ENCODE data around the gene HNRNPAB.

Gene HNRNPAB

GRCh38 chr5:178215280-178216002 is 11.1 kb downstream of the HNRNPAB start:
- TF ChIP-seq, protein P1, sequence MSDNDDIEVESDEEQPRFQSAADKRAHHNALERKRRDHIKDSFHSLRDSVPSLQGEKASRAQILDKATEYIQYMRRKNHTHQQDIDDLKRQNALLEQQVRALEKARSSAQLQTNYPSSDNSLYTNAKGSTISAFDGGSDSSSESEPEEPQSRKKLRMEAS (IDR thresholded peaks at IDR 0.05): no peak
- TF ChIP-seq TEAD4 (IDR thresholded peaks at IDR 0.05): no peak
- TF ChIP-seq CEBPB (IDR thresholded peaks at IDR 0.05): no peak
- no peak for TF ChIP-seq NFIC (IDR thresholded peaks at IDR 0.05)
- no peak for TF ChIP-seq EGR1 (IDR thresholded peaks at IDR 0.05)
- TF ChIP-seq ZBTB7A (IDR thresholded peaks at IDR 0.05; ENCODE audit: low read depth): no peak
- TF ChIP-seq RAD21 (IDR thresholded peaks at IDR 0.05; ENCODE audit: low read depth): no peak
- TF ChIP-seq TAF1 (IDR thresholded peaks at IDR 0.05; ENCODE audit: low read depth): no peak
- TF ChIP-seq, protein P2, sequence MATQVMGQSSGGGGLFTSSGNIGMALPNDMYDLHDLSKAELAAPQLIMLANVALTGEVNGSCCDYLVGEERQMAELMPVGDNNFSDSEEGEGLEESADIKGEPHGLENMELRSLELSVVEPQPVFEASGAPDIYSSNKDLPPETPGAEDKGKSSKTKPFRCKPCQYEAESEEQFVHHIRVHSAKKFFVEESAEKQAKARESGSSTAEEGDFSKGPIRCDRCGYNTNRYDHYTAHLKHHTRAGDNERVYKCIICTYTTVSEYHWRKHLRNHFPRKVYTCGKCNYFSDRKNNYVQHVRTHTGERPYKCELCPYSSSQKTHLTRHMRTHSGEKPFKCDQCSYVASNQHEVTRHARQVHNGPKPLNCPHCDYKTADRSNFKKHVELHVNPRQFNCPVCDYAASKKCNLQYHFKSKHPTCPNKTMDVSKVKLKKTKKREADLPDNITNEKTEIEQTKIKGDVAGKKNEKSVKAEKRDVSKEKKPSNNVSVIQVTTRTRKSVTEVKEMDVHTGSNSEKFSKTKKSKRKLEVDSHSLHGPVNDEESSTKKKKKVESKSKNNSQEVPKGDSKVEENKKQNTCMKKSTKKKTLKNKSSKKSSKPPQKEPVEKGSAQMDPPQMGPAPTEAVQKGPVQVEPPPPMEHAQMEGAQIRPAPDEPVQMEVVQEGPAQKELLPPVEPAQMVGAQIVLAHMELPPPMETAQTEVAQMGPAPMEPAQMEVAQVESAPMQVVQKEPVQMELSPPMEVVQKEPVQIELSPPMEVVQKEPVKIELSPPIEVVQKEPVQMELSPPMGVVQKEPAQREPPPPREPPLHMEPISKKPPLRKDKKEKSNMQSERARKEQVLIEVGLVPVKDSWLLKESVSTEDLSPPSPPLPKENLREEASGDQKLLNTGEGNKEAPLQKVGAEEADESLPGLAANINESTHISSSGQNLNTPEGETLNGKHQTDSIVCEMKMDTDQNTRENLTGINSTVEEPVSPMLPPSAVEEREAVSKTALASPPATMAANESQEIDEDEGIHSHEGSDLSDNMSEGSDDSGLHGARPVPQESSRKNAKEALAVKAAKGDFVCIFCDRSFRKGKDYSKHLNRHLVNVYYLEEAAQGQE (IDR thresholded peaks at IDR 0.05; ENCODE audit: low read depth): no peak
- TF ChIP-seq TCF12 (IDR thresholded peaks at IDR 0.05; ENCODE audit: low read depth): no peak
- TF ChIP-seq FOXM1 (IDR thresholded peaks at IDR 0.05; ENCODE audit: borderline replicate concordance, low read depth): no peak
- TF ChIP-seq, protein P3, sequence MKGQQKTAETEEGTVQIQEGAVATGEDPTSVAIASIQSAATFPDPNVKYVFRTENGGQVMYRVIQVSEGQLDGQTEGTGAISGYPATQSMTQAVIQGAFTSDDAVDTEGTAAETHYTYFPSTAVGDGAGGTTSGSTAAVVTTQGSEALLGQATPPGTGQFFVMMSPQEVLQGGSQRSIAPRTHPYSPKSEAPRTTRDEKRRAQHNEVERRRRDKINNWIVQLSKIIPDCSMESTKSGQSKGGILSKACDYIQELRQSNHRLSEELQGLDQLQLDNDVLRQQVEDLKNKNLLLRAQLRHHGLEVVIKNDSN (IDR thresholded peaks at IDR 0.05): no peak
- TF ChIP-seq CREB1 (IDR thresholded peaks at IDR 0.05; ENCODE audit: low read depth): no peak
- TF ChIP-seq YY1 (IDR thresholded peaks at IDR 0.05; ENCODE audit: low read depth): no peak
- no peak for TF ChIP-seq EP300 (IDR thresholded peaks at IDR 0.05; ENCODE audit: borderline replicate concordance)

GRCh38 chr5:178216088-178216534 is 11.8 kb downstream of the HNRNPAB start:
- TF ChIP-seq, protein P3 (IDR thresholded peaks at IDR 0.05): no peak
- TF ChIP-seq EP300 (IDR thresholded peaks at IDR 0.05; ENCODE audit: borderline replicate concordance): no peak

- TF ChIP-seq CEBPB (IDR thresholded peaks at IDR 0.05): no peak
These were observed 12.4 kb downstream of the HNRNPAB start for GRCh38 chr5:178216779-178217178.

- TF ChIP-seq TAF1 (IDR thresholded peaks at IDR 0.05; ENCODE audit: low read depth): no peak
- TF ChIP-seq YY1 (IDR thresholded peaks at IDR 0.05; ENCODE audit: low read depth): no peak
- TF ChIP-seq, protein P3 (IDR thresholded peaks at IDR 0.05): no peak
- TF ChIP-seq, protein P2 (IDR thresholded peaks at IDR 0.05; ENCODE audit: low read depth): no peak
- no peak for TF ChIP-seq NFIC (IDR thresholded peaks at IDR 0.05)
- TF ChIP-seq ZBTB7A (IDR thresholded peaks at IDR 0.05; ENCODE audit: low read depth): no peak
- TF ChIP-seq EP300 (IDR thresholded peaks at IDR 0.05; ENCODE audit: borderline replicate concordance): no peak
These were observed 14.0 kb downstream of the HNRNPAB start for GRCh38 chr5:178218237-178218776.

GRCh38 chr5:178218827-178219226 is 14.5 kb downstream of the HNRNPAB start:
- TF ChIP-seq ZBTB7A (IDR thresholded peaks at IDR 0.05; ENCODE audit: low read depth) (no peak), FOXM1 (IDR thresholded peaks at IDR 0.05; ENCODE audit: borderline replicate concordance, low read depth) (no peak), CREB1 (IDR thresholded peaks at IDR 0.05; ENCODE audit: low read depth) (no peak), TAF1 (IDR thresholded peaks at IDR 0.05; ENCODE audit: low read depth) (no peak), TEAD4 (IDR thresholded peaks at IDR 0.05) (no peak), TCF12 (IDR thresholded peaks at IDR 0.05; ENCODE audit: low read depth) (no peak), RAD21 (IDR thresholded peaks at IDR 0.05; ENCODE audit: low read depth) (no peak), YY1 (IDR thresholded peaks at IDR 0.05; ENCODE audit: low read depth) (no peak), CEBPB (IDR thresholded peaks at IDR 0.05) (no peak), NFIC (IDR thresholded peaks at IDR 0.05) (no peak), EGR1 (IDR thresholded peaks at IDR 0.05) (no peak)
- TF ChIP-seq, protein P2 (IDR thresholded peaks at IDR 0.05; ENCODE audit: low read depth): no peak
- TF ChIP-seq, protein P1 (IDR thresholded peaks at IDR 0.05): no peak
- TF ChIP-seq, protein P3 (IDR thresholded peaks at IDR 0.05): no peak

Measured in Ishikawa (cell line).